Gastrocnemius medialis (tissue), 4 donors: ENCODE results near the gene EXPH5. TPM values are rescaled to one million over a fixed set of nuclear protein-coding genes. Genes with fewer than 3 reads are reported as not detected.

Source experiments
- ATAC-seq, 2 donors: fragments of 150-250 bp; one replicate each; pipeline ENCODE4 v1.9.1; 2016
- DNase-seq, 2 donors: peaks; one replicate each; pipeline ENCODE4 v3.0.0-alpha.2; 2019
- H3K27ac ChIP-seq, 4 donors: fragments of 200-600 bp; sonication (generic); 1 replicate in 1 of 4; 2 replicates in 3 of 4; pipeline ENCODE4 v1.5.1; 2016 to 2018; ENCODE audit warnings: mild to moderate bottlenecking in 2 of 4, moderate library complexity in 1 of 4
- H3K27me3 ChIP-seq, 3 donors: fragments of 200-600 bp; sonication (generic) in 2 of 3; 1 replicate in 1 of 3; 2 replicates in 2 of 3; pipeline versions ENCODE4 v1.5.1 to v1.6.0; 2016 to 2019; ENCODE audit warnings: mild to moderate bottlenecking in 1 of 3, moderate library complexity in 1 of 3
- H3K36me3 ChIP-seq, 2 donors: fragments of 200-600 bp; sonication (generic) in 1 of 2; one replicate each; pipeline ENCODE4 v1.5.1; 2017 to 2018
- H3K4me1 ChIP-seq, 2 donors: fragments of 200-600 bp; sonication (generic) in 1 of 2; one replicate each; pipeline ENCODE4 v1.5.1; 2016 to 2017; ENCODE audit warnings: mild to moderate bottlenecking in 2 of 2
- H3K4me3 ChIP-seq, 4 donors: fragments of 200-600 bp; sonication (generic) in 3 of 4; 1 replicate in 1 of 4; 2 replicates in 3 of 4; pipeline ENCODE4 v1.5.1; 2016 to 2019; ENCODE audit warnings: mild to moderate bottlenecking in 2 of 4
- H3K9me3 ChIP-seq, 3 donors: fragments of 200-600 bp; sonication (generic) in 2 of 3; 1 replicate in 1 of 3; 2 replicates in 2 of 3; pipeline ENCODE4 v1.5.1; 2016 to 2019
- CTCF ChIP-seq, 5 experiments: fragments of 450-650 bp in 3 of 5; fragments of 200-600 bp in 2 of 5; sonication (generic) in 2 of 5; IDR thresholded peaks in 4 of 5; conservative IDR thresholded peaks in 1 of 5; 1 replicate in 4 of 5; 2 replicates in 1 of 5; pipeline ENCODE4 v1.5.1; 2016 to 2019; ENCODE audit warnings: antibody characterized with exemption in 5 of 5, mild to moderate bottlenecking in 3 of 5, moderate library complexity in 3 of 5
- POLR2A ChIP-seq, 2 donors: fragments of 450-650 bp; IDR thresholded peaks; one replicate each; pipeline ENCODE4 v1.6.1; 2017; ENCODE audit warnings: antibody characterized with exemption in 2 of 2, mild to moderate bottlenecking in 2 of 2, moderate library complexity in 2 of 2
- in situ Hi-C, 4 donors: fragments of 200-750 bp; cut with MboI; loops; one replicate each; pipeline versions ENCODE4 v1.15.0 to v1.8.0; 2017; ENCODE audit warnings: low sequenced_read_pairs in 4 of 4
- intact Hi-C: fragments of 100-400 bp; cut with DNase I; formaldehyde crosslinking; loops from one replicate; pipeline ENCODE4 v1.15.1; 2023; ENCODE audit warnings: low total_unique reads
- total RNA-seq, 4 donors: library from RNA; depleted of rRNA; stranded (reverse); fragments of >200 nt; gene quantifications; one replicate each; pipeline versions ENCODE4 v1.1.0 to v1.2.3, GENCODE V29; 2016

EXPH5 gene
- total RNA-seq, 4 donors from 2014 or later, result 0.07 to 0.22 (median 0.20) TPM; not detected in 1

GRCh38 chr11:108617055-108617454 is 23.5 kb upstream of the EXPH5 start:
- Histone ChIP-seq H3K4me3 (no peak overlapping the region), H3K4me1 (no peaks in the 10 kb centered on the region), H3K36me3 (no peaks in the 10 kb centered on the region), H3K27me3 (no peaks in the 10 kb centered on the region), H3K27ac (no peak overlapping the region), H3K9me3 (no peaks in the 10 kb centered on the region)
- intact Hi-C loops, result no loop called here
- in situ Hi-C loops, result no loop called here
- DNase-seq (no peak), ATAC-seq (no peak)
- no peak for TF ChIP-seq POLR2A (IDR thresholded peaks at IDR 0.05)
- TF ChIP-seq CTCF (IDR thresholded peaks at IDR 0.05 in 4 of 5, conservative IDR thresholded peaks at IDR 0.05 in 1 of 5), result no peak

- DNase-seq (no peak), ATAC-seq (no peak)
- no peak overlapping the region for H3K4me3 ChIP-seq
- H3K9me3 ChIP-seq, result no peaks in the 10 kb centered on the region
- TF ChIP-seq POLR2A (IDR thresholded peaks at IDR 0.05), result no peak
- no peak for TF ChIP-seq CTCF (IDR thresholded peaks at IDR 0.05 in 4 of 5, conservative IDR thresholded peaks at IDR 0.05 in 1 of 5)
- intact Hi-C loops, result no loop called here
- no peak overlapping the region for H3K27ac ChIP-seq
- H3K4me1 ChIP-seq, result no peaks in the 10 kb centered on the region
- no peaks in the 10 kb centered on the region for H3K27me3 ChIP-seq
- H3K36me3 ChIP-seq, result no peaks in the 10 kb centered on the region
- in situ Hi-C loops, result no loop called here
Measured at GRCh38 chr11:108616549-108616948, 23.0 kb upstream of the EXPH5 start.

GRCh38 chr11:108614086-108614485 is 20.5 kb upstream of the EXPH5 start:
- intact Hi-C loops, result no loop called here
- in situ Hi-C loops, result no loop called here
- H3K4me1 ChIP-seq, result no peaks in the 10 kb centered on the region
- no peaks in the 10 kb centered on the region for H3K9me3 ChIP-seq
- H3K27me3 ChIP-seq, result no peaks in the 10 kb centered on the region
- H3K27ac ChIP-seq, result no peak overlapping the region
- H3K4me3 ChIP-seq, result no peak overlapping the region
- ATAC-seq, result no peak
- TF ChIP-seq POLR2A (IDR thresholded peaks at IDR 0.05), result no peak
- no peak for DNase-seq
- H3K36me3 ChIP-seq, result no peaks in the 10 kb centered on the region

GRCh38 chr11:108609682-108610081 is 16.1 kb upstream of the EXPH5 start:
- Histone ChIP-seq H3K36me3 (no peaks in the 10 kb centered on the region), H3K9me3 (no peaks in the 10 kb centered on the region), H3K4me3 (no peak overlapping the region), H3K4me1 (no peaks in the 10 kb centered on the region), H3K27me3 (no peaks in the 10 kb centered on the region), H3K27ac (no peak overlapping the region)
- DNase-seq, result no peak
- intact Hi-C loops (no loop called here), in situ Hi-C loops (no loop called here)
- TF ChIP-seq CTCF (IDR thresholded peaks at IDR 0.05 in 4 of 5, conservative IDR thresholded peaks at IDR 0.05 in 1 of 5), result no peak
- TF ChIP-seq POLR2A (IDR thresholded peaks at IDR 0.05), result no peak
- ATAC-seq, result no peak

DNA sequence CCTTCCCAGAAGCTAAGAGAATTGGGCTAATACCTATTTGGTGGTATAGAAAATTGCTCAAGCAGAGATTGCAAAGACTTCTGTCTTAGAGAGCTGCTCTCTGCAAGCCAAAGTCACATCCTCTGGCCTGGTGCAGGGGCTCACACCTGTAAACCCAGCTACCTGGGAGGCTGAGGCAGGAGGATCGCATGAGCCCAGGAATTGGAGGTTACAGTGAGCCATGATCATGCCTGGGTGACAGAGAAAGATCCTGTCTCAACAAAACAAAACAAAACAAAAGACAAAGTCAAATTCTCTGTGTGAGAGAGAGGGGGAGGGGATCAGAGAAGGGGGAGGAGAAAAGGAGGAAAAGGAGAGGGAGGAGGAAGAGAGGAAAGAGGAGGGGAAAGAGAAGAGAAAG is 15.0 kb upstream of the EXPH5 start:
- intact Hi-C loops, result no loop called here
- ATAC-seq (no peak), DNase-seq (no peak)
- no peaks in the 10 kb centered on the region for H3K36me3 ChIP-seq
- in situ Hi-C loops, result no loop called here
- H3K27me3 ChIP-seq, result no peaks in the 10 kb centered on the region
- no peaks in the 10 kb centered on the region for H3K9me3 ChIP-seq
- TF ChIP-seq POLR2A (IDR thresholded peaks at IDR 0.05), result no peak
- TF ChIP-seq CTCF (IDR thresholded peaks at IDR 0.05 in 4 of 5, conservative IDR thresholded peaks at IDR 0.05 in 1 of 5), result no peak
- no peak overlapping the region for H3K4me3 ChIP-seq
- no peak overlapping the region for H3K27ac ChIP-seq
- no peaks in the 10 kb centered on the region for H3K4me1 ChIP-seq
